Nephron progenitor cell (in vitro differentiated cells): ENCODE measurements around the gene PKM.

Experiments used
- DNase-seq: peaks from one replicate; pipeline ENCODE4 v3.0.0; 2021
- H3K27ac Mint-ChIP-seq: 2 replicates; pipeline ENCODE4 v1.8.0; 2021; ENCODE audit warnings: mild to moderate bottlenecking, moderate library complexity, mixed read lengths
- H3K27me3 Mint-ChIP-seq: 2 replicates; pipeline ENCODE4 v1.8.0; 2021; ENCODE audit warnings: mild to moderate bottlenecking, low read depth, mixed read lengths; ENCODE audit not compliant: poor library complexity
- H3K36me3 Mint-ChIP-seq: 2 replicates; pipeline ENCODE4 v1.8.0; 2021; ENCODE audit warnings: low read depth, mixed read lengths
- H3K4me1 Mint-ChIP-seq: 2 replicates; pipeline ENCODE4 v1.8.0; 2021; ENCODE audit warnings: mixed read lengths
- H3K4me3 Mint-ChIP-seq: 2 replicates; pipeline ENCODE4 v1.8.0; 2021; ENCODE audit warnings: mild to moderate bottlenecking, moderate library complexity, mixed read lengths
- H3K9me3 Mint-ChIP-seq: 2 replicates; pipeline ENCODE4 v1.8.0; 2021; ENCODE audit warnings: mild to moderate bottlenecking, moderate library complexity, mixed read lengths
- TF ChIP-seq, protein P1 (sequence below): fragments of 200-600 bp; sonication (generic); IDR thresholded peaks from 2 replicates; pipeline ENCODE4 v1.5.0; 2021; ENCODE audit warnings: antibody characterized with exemption

PKM gene

DNA sequence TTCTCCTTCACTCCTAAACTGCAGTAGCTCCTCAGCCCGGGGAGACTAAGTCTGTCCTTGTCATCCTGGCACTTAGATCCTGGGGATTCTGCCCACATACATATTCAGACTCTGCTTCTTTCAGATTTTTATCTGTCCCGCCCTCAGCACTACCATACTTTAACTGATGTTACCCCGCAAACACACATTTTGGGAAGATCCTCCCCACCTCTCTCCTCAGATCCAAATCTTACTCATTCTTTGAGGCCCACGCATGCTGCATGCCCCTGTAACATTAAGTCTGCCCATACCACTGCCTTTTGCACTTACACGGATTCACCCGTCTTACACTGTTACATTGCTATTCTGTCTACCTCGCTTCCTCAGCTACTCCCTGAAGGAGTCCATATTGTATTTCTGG is 76.7 kb downstream of the PKM start:
- Mint-ChIP-seq H3K9me3 (no peaks in the 10 kb centered on the region), H3K27ac (no peak overlapping the region), H3K4me3 (no peak overlapping the region), H3K36me3 (no peaks in the 10 kb centered on the region), H3K27me3 (peaks cover 11% of the 10 kb centered on the region), H3K4me1 (peaks cover 20% of the 10 kb centered on the region)
- TF ChIP-seq, protein P1, sequence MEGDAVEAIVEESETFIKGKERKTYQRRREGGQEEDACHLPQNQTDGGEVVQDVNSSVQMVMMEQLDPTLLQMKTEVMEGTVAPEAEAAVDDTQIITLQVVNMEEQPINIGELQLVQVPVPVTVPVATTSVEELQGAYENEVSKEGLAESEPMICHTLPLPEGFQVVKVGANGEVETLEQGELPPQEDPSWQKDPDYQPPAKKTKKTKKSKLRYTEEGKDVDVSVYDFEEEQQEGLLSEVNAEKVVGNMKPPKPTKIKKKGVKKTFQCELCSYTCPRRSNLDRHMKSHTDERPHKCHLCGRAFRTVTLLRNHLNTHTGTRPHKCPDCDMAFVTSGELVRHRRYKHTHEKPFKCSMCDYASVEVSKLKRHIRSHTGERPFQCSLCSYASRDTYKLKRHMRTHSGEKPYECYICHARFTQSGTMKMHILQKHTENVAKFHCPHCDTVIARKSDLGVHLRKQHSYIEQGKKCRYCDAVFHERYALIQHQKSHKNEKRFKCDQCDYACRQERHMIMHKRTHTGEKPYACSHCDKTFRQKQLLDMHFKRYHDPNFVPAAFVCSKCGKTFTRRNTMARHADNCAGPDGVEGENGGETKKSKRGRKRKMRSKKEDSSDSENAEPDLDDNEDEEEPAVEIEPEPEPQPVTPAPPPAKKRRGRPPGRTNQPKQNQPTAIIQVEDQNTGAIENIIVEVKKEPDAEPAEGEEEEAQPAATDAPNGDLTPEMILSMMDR, result no peak
- DNase-seq, result no peak

DNA sequence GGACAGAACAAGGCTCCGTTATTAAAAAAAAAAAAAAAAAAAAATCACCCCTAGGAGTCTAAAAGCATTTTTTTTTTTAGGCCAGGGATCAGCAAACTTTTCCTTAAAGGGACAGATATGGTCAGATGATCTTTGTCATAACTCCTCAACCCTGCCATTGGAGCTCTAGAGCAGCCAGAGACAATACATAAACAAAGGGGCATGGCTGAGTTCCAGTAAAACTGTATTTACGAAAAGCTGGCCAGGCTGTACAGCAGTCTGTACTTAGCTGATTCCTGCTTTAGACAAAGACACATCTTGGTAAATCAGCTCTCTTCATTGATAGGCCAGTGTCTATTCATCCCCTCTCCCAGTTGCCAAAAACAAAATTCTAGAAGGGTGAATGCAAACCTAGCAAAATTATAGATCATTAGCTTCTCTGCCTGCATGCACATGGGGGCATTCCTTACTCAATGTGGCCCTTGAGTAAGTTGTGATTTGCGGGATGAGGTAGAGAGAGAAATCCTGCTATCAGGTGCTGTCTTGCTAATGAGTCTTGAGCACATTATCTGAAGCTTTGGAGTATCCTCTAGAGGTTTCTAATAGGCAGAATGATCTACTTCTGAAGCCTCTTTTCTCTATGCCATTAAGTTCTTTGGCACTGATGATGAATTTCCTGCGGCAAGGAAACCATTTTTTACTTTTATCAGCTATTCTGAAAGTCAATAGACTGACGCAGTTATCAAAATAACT is 77.6 kb downstream of the PKM start:
- TF ChIP-seq, protein P1, result no peak
- Mint-ChIP-seq H3K27ac (no peak overlapping the region), H3K4me3 (no peak overlapping the region), H3K4me1 (peaks cover 20% of the 10 kb centered on the region), H3K36me3 (no peaks in the 10 kb centered on the region), H3K27me3 (peaks cover 11% of the 10 kb centered on the region), H3K9me3 (no peaks in the 10 kb centered on the region)
- no peak for DNase-seq
